Measurements from ENCODE around the gene CHMP4B.

DNA sequence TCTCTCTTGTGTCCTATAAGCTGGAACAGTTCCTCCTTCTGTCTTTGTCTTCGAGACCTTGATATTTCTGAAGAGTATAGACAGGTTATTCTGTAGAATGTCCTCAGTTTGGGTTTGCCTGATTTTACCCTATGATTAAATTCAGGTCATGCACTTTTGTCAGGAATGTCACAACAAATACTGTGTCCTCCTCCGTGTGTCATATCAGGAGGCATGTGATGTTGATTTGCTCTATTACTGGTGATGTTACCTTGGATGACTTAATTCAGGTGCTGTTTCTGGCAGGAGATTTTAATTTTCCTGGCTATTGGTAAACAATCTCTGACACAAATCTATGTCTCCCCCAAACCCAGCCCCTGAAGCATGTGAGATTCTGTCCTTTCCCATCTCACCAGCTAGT lies 33.3 kb upstream of the CHMP4B start:
- TF ChIP-seq ZFP30 (CRISPR knock-in tag; IDR thresholded peaks at IDR 0.05) (no peak), ZFP3 (CRISPR knock-in tag; IDR thresholded peaks at IDR 0.05) (no peak), PPARA (CRISPR knock-in tag; IDR thresholded peaks at IDR 0.05; ENCODE audit: borderline replicate concordance) (no peak), ESRRG (CRISPR knock-in tag; IDR thresholded peaks at IDR 0.05) (no peak), POU6F1 (CRISPR knock-in tag; IDR thresholded peaks at IDR 0.05; ENCODE audit: borderline replicate concordance, low read depth) (no peak), TCF4 (CRISPR knock-in tag; IDR thresholded peaks at IDR 0.05; ENCODE audit: borderline replicate concordance) (no peak), PATZ1 (CRISPR knock-in tag; IDR thresholded peaks at IDR 0.05; ENCODE audit: borderline replicate concordance) (no peak), RARB (CRISPR knock-in tag; IDR thresholded peaks at IDR 0.05) (no peak), SNAI2 (CRISPR knock-in tag; IDR thresholded peaks at IDR 0.05) (no peak)
